Neural cell (in vitro differentiated cells): ENCODE measurements around the gene VN1R2. TPM values are rescaled to one million over a fixed set of nuclear protein-coding genes. Genes with fewer than 3 reads are reported as not detected.
"Not testable (repeated sequence)": the region's sequence is repeated elsewhere in the genome, so short reads cannot be mapped to it uniquely, and the experiment has no call there.

Experiments
- H2AFZ ChIP-seq: fragments of 200-600, 300-800 bp; sonication (generic), shearing (Covaris generic); 2 replicates; pipeline ENCODE4 v1.6.0; 2014; ENCODE audit warnings: low read depth, mild to moderate bottlenecking, antibody characterized with exemption, low read length, moderate library complexity
- H3F3A ChIP-seq: fragments of 200-600 bp; shearing (Covaris generic); 2 replicates; pipeline ENCODE4 v1.6.1; 2016; ENCODE audit warnings: mild to moderate bottlenecking, moderate library complexity, mixed read lengths, antibody characterized with exemption, low read length; ENCODE audit not compliant: insufficient read depth, poor library complexity, severe bottlenecking
- H3K27ac ChIP-seq: fragments of 200-600, 300-800 bp; sonication (generic), shearing (Covaris generic); 2 replicates; pipeline ENCODE4 v1.5.1; 2014; ENCODE audit warnings: mild to moderate bottlenecking, low read length, moderate library complexity
- H3K27me3 ChIP-seq: fragments of 300-800, 200-600 bp; sonication (generic), shearing (Covaris generic); 2 replicates; pipeline ENCODE4 v1.6.0; 2014; ENCODE audit warnings: mild to moderate bottlenecking, low read depth, low read length, moderate library complexity; ENCODE audit not compliant: insufficient read depth
- H3K36me3 ChIP-seq: fragments of 300-800, 200-600 bp; sonication (generic), shearing (Covaris generic); 2 replicates; pipeline ENCODE4 v1.5.1; 2014; ENCODE audit warnings: mild to moderate bottlenecking, antibody characterized with exemption, low read length, moderate library complexity; ENCODE audit not compliant: insufficient read depth
- H3K4me2 ChIP-seq: fragments of 300-800, 200-600 bp; sonication (generic), shearing (Covaris generic); 2 replicates; pipeline ENCODE4 v1.6.0; 2014; ENCODE audit warnings: mild to moderate bottlenecking, low read length
- H3K4me3 ChIP-seq: fragments of 300-800, 200-600 bp; sonication (generic), shearing (Covaris generic); 2 replicates; pipeline ENCODE4 v1.5.1; 2014; ENCODE audit warnings: mild to moderate bottlenecking, low read length, moderate library complexity
- H3K79me2 ChIP-seq: fragments of 200-600 bp; shearing (Covaris generic); replicated peaks from 2 replicates; pipeline ENCODE4 v1.6.0; 2014; ENCODE audit warnings: mild to moderate bottlenecking, low read length, moderate library complexity; ENCODE audit not compliant: insufficient read depth
- H3K9ac ChIP-seq: fragments of 300-800, 200-600 bp; sonication (generic), shearing (Covaris generic); 2 replicates; pipeline ENCODE4 v1.6.1; 2016; ENCODE audit warnings: mild to moderate bottlenecking, low read length, mixed read lengths
- H3K9me2 ChIP-seq: fragments of 200-600 bp; shearing (Covaris generic); 2 replicates; pipeline ENCODE4 v1.6.1; 2016; ENCODE audit warnings: mild to moderate bottlenecking, low read length, mixed read lengths; ENCODE audit not compliant: insufficient read depth
- H3K9me3 ChIP-seq: fragments of 200-600, 300-800 bp; sonication (generic), shearing (Covaris generic); 2 replicates; pipeline ENCODE4 v1.6.1; 2016; ENCODE audit warnings: mild to moderate bottlenecking, mixed run types, low read length, moderate library complexity, mixed read lengths
- H4K20me1 ChIP-seq: fragments of 200-600 bp; shearing (Covaris generic); 2 replicates; pipeline ENCODE4 v1.6.1; 2016; ENCODE audit warnings: mild to moderate bottlenecking, mixed run types; ENCODE audit not compliant: insufficient read depth
- CTCF ChIP-seq: fragments of 450-650 bp; IDR thresholded peaks from 2 replicates; pipeline ENCODE4 v1.5.1; 2014; ENCODE audit warnings: antibody characterized with exemption, mild to moderate bottlenecking, moderate library complexity; ENCODE audit not compliant: poor library complexity, severe bottlenecking
- EP300 ChIP-seq: fragments of 450-650 bp; conservative IDR thresholded peaks from 2 replicates; pipeline ENCODE4 v1.6.1; 2014; ENCODE audit warnings: antibody characterized with exemption, mild to moderate bottlenecking, moderate library complexity; ENCODE audit not compliant: poor library complexity, severe bottlenecking
- EZH2 ChIP-seq: fragments of 200-600, 300-800 bp; shearing (Covaris generic), sonication (generic); IDR thresholded peaks from 2 replicates; pipeline ENCODE4 v1.6.1; 2014; ENCODE audit warnings: antibody characterized with exemption, low read length, borderline replicate concordance, mild to moderate bottlenecking; ENCODE audit not compliant: insufficient read depth, poor library complexity, severe bottlenecking
- MXI1 ChIP-seq: fragments of 450-650 bp; conservative IDR thresholded peaks from 2 replicates; pipeline ENCODE4 v1.6.1; 2014; ENCODE audit warnings: antibody characterized with exemption, mild to moderate bottlenecking; ENCODE audit not compliant: poor library complexity, severe bottlenecking
- POLR2AphosphoS5 ChIP-seq: IDR thresholded peaks from 2 replicates; pipeline ENCODE4 v1.6.1; 2012
- RAD21 ChIP-seq: fragments of 450-650 bp; conservative IDR thresholded peaks from 2 replicates; pipeline ENCODE4 v1.6.1; 2014; ENCODE audit warnings: antibody characterized with exemption, mild to moderate bottlenecking, moderate library complexity
- TAF1 ChIP-seq: IDR thresholded peaks from 2 replicates; pipeline ENCODE4 v1.6.1; 2012; ENCODE audit warnings: low read depth
- polyA plus RNA-seq: library from polyadenylated mRNA; depleted of rRNA; stranded (reverse); fragments of >200 nt; gene quantifications from 2 replicates; pipeline ENCODE4 v1.2.3, GENCODE V29; 2014

Gene VN1R2
- polyA plus RNA-seq, 1 donor from 2014 or later, result not detected

DNA sequence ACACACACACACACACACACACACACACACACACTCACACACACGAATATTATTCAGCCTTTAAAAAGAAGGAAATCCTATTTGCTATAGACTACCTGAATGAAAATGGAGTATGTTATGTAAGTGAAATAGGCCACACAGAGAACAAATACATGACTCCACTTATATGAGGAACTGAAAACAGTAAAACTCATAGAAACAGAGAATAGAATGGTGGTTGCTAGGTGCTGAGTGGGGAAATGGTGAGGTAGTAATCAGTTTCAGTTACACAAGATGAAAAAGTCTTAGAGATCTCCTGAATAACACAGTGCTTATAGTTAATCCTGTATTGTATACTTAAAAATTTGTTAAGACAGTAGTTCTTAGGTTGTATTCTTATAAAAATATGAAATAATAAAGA is 11.6 kb upstream of the VN1R2 start:
- no peaks in the 10 kb centered on the region for H3K9me2 ChIP-seq
- H3K27ac ChIP-seq, result no peak overlapping the region
- no peak overlapping the region for H2AFZ ChIP-seq
- peaks cover 28% of the 10 kb centered on the region for H3K9me3 ChIP-seq
- peaks cover 8% of the 10 kb centered on the region for H3K79me2 ChIP-seq
- peaks cover 28% of the 10 kb centered on the region for H3K36me3 ChIP-seq
- no peaks in the 10 kb centered on the region for H4K20me1 ChIP-seq
- no peak for TF ChIP-seq RAD21
- no peak for TF ChIP-seq EP300
- no peaks in the 10 kb centered on the region for H3F3A ChIP-seq
- no peak overlapping the region for H3K4me3 ChIP-seq
- no peak overlapping the region for H3K4me2 ChIP-seq
- H3K9ac ChIP-seq, result no peak overlapping the region
- no peaks in the 10 kb centered on the region for H3K27me3 ChIP-seq

DNA sequence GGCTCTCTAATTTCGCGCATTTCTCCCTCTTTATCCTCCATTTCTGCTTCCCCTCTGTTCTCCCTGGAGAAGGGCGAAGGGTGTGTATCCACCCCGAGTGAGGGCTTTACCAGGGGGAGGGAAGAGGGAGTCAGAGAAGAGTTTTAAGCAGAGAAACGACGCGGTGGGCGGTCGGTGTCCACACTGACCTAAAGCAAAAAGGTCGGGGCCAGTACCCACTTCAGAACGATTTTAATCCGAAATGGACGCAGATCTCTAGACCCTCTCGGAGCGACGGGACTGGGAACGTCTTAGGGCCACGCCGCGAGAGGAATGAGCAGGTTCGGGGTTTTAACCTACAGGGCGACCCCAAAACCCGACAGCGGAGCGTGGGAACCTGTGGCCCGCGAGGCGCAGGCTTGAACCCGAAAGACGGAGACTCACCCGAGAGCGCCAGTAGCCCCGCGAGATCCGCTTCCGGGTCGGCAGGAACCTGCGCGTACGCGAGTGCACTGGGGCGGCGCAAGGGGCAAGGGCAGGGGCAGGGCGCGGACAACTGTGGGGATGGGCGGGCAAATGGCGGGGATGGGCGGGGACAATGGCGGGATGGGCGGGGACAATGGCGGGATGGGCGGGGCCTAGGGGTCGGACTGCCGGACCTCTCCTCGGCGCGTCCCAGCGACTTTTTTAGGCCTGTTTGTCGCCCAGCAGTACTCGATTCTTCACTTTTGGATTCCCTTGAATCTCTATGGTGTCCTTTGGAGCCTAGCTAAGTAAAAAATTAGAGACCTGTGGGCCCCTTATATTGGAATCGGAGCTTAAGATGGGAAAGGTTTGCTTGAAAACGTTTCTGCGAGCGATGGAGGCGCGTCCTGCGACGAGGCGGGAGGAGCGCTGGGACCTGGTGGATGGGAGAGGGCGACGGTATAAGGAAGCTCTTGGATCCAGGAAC is 3.4 kb upstream of the VN1R2 start, which contains the start of gene ZNF677:
ZNF677 (minus strand) TSS at position 463 of the 931 bp plus-strand sequence. CDS start 3,323 bp downstream, outside the sequence.
- peak within 1 kb of the TSS; percentile 72 for H3K27ac ChIP-seq

GRCh38 chr19:53267623-53268022 is 9.5 kb downstream of the VN1R2 start, which contains the start of gene VN1R4:
Gene VN1R4, minus strand, starts transcription at chr19:53267723. Its CDS starts 58 bp downstream, at chr19:53267665.
- H3K27me3 ChIP-seq, H4K20me1 ChIP-seq, H3K9ac ChIP-seq, H3K27ac ChIP-seq, H3K79me2 ChIP-seq, H2AFZ ChIP-seq, H3F3A ChIP-seq, H3K36me3 ChIP-seq, H3K9me3 ChIP-seq, H3K9me2 ChIP-seq, H3K4me3 ChIP-seq, H3K4me2 ChIP-seq: not testable (repeated sequence)

More for the DNA sequence above, 3.4 kb upstream of the VN1R2 start, which contains the start of gene ZNF677:
- no peaks in the 10 kb centered on the region for H3F3A ChIP-seq
- peak within 1 kb of the TSS; percentile 74 for H2AFZ ChIP-seq
- H3K79me2 ChIP-seq, result no peaks in the 10 kb centered on the region
- H4K20me1 ChIP-seq, result no peaks in the 10 kb centered on the region
- H3K27me3 ChIP-seq, result no peaks in the 10 kb centered on the region
- H3K36me3 ChIP-seq, result peaks cover 13% of the 10 kb centered on the region
- peak within 1 kb of the TSS; percentile 76 for H3K9ac ChIP-seq
- no peaks in the 10 kb centered on the region for H3K9me2 ChIP-seq
- peak within 1 kb of the TSS; percentile 84 for H3K4me2 ChIP-seq
- TF ChIP-seq MXI1 (no peak), CTCF (no peak), EZH2 (no peak), TAF1 (peak; percentile 67), EP300 (no peak), POLR2AphosphoS5 (peak; percentile 85), RAD21 (no peak)
- H3K4me3 ChIP-seq, result peak within 1 kb of the TSS; percentile 77
- peaks cover 3% of the 10 kb centered on the region for H3K9me3 ChIP-seq

DNA sequence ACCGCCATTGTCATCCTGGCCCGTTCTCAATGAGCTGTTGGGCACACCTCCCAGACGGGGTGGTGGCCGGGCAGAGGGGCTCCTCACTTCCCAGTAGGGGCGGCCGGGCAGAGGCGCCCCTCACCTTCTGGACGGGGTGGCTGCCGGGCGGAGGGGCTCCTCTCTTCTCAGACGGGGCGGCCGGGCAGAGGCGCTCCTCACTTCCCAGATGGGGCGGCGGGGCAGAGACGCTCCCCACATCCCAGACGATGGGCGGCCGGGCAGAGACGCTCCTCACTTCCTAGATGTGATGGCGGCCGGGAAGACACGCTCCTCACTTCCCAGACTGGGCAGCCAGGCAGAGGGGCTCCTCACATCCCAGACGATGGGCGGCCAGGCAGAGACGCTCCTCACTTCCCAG is 11.8 kb downstream of the VN1R2 start:
- not testable (repeated sequence) for H3K4me2 ChIP-seq, H3K79me2 ChIP-seq, H3K9ac ChIP-seq, H3K36me3 ChIP-seq, H3F3A ChIP-seq, H3K9me3 ChIP-seq, H3K27ac ChIP-seq, H3K27me3 ChIP-seq, H3K4me3 ChIP-seq, H3K9me2 ChIP-seq, H4K20me1 ChIP-seq, H2AFZ ChIP-seq
